NCI-H748 (cell line): ENCODE data around the gene PGP.

Experiments
- DNase-seq: peaks from one replicate; lab custom pipeline; 2025; ENCODE audit not compliant: unreplicated experiment; lab: John Stamatoyannopoulos, UW

Gene PGP

DNA sequence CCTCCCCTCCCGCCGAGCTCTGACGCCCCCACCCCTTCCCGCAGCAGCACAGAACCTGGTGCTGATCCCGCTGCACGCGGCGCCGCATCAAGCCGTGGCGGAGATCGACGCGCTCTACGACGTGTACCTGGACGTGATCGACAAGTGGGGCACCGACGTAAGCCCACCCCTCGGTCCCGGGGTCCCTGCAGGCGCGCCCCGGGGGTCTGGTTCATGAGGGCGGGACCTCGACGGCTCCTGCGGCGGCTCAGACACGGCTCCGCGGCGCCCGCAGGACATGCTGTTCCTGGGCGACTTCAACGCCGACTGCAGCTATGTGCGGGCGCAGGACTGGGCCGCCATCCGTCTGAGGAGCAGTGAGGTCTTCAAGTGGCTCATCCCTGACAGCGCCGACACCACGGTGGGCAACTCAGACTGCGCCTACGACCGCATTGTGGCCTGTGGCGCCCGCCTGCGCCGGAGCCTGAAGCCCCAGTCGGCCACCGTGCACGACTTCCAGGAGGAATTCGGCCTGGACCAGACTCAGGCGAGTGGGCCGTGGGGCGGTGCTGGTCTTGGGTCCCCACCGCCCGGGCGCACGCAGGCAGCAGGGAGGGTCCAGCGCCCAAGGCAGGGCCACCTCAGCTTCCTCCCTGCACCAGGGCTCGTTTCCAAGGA is 23.0 kb upstream of the PGP start:
- no peak for DNase-seq

DNA sequence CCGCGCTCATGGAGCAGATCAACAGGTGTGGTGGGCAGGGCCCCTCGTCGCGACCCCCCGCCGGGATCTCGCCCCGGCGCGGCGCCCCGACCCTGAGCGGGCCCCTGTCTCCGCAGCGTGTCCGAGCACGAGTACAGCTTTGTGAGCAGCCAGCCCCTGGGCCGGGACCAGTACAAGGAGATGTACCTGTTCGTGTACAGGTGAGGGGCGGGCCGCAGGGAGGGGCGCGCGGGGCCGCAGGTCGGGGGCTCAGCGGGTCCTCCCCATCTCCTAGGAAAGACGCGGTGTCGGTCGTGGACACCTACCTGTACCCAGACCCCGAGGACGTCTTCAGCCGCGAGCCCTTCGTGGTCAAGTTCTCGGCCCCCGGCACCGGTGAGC is 22.5 kb upstream of the PGP start:
- peak; percentile 29 for DNase-seq

DNA sequence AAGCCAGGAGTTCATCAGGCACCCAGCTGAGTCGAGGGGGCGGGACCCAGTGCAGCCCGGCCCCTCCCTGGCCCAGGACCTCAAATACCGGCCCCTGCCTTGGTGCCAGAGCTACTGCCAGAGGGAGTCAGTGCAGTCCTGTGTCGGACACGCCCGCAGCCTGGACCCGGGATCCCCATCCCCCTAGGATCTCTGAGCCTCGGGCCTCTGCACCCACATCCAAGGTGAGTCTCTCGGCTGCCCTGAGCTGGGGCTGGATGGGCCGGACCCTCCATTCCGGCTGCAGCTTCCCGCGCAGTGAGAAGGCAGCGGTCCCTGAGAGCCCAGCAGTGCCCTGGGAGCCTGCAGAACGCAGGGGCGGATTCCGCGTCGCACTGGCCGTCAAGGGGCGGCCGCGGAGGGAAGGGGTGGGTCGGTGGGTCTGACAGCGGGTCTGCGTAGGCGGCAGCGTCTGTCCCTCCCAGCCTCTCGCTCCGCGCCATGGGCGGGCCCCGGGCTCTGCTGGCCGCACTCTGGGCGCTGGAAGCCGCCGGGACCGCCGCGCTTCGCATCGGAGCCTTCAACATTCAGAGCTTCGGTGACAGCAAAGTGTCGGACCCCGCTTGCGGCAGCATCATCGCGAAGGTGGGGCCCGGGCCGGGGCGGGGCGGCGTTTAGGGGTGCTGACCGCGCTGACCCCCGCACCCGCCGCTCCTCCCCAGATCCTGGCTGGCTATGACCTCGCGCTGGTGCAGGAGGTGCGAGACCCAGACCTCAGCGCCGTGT is 21.9 kb upstream of the PGP start, which contains the start of gene DNASE1L2:
Gene DNASE1L2, plus strand, starts transcription at position 108 of the 765 bp plus-strand sequence. Its CDS starts 373 bp downstream, at position 481.
- peak; percentile 37 for DNase-seq

DNA sequence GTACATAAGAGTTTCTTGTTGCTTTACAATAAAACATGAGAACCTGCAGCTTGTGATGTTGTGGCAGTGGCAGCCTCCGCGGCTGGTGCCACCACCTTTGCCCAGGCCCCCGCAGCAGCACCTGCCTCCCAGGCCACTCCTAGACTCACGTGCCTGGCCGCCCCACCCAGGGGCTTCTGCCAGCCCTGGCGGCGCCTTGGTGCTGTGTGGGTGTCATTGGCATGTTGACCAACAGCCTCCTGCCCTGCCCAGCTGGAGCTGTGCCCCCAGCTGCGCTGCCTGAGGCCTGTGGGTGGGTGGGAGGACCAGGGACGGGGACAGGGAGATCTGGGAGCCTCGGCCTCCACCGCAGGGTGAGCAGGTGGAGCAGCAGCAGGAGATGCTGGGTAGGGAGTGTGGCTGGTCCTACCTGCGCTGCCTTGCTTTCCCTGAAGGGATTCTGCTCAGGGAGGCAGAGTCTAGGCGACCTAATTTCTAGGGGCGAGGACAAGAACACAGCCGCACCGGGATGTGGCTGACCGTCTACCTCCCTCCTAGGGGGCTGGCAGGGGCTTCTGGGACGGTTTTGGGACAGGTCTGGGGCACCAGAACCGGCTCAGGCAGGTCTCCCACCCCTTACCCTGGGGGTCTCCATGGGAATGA is 21.2 kb upstream of the PGP start:
- DNase-seq = no peak

DNA sequence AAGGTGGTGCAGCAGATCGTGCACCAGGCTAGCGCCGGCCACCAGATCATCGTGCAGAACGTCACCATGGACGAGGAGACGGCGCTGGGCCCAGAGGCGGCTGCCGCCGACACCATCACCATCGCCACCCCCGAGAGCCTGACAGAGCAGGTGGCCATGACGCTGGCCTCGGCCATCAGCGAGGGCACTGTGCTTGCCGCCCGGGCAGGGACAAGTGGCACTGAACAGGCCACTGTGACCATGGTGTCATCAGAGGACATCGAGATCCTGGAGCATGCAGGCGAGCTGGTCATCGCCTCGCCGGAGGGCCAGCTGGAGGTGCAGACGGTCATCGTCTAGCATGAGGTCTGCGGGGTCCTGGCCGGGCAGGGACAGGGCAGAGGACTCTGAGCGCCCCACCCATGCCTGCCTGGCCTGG is 20.6 kb upstream of the PGP start:
- no peak for DNase-seq

DNA sequence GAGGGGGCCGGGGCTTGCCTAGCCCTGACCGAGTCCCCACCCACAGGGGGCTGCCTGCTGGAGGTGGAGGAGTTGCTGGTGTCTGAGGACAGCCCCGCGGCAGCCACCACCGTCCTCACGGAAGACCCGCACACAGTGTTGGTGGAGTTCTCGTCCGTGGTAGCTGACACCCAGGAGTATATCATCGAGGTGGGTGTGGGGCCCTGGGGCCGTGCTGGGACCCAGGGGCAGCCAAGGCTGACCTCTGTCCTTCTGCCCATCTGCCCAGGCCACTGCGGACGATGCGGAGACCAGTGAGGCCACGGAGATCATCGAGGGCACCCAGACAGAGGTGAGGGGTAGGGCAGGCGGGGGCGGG is 20.2 kb upstream of the PGP start:
- DNase-seq = no peak

DNA sequence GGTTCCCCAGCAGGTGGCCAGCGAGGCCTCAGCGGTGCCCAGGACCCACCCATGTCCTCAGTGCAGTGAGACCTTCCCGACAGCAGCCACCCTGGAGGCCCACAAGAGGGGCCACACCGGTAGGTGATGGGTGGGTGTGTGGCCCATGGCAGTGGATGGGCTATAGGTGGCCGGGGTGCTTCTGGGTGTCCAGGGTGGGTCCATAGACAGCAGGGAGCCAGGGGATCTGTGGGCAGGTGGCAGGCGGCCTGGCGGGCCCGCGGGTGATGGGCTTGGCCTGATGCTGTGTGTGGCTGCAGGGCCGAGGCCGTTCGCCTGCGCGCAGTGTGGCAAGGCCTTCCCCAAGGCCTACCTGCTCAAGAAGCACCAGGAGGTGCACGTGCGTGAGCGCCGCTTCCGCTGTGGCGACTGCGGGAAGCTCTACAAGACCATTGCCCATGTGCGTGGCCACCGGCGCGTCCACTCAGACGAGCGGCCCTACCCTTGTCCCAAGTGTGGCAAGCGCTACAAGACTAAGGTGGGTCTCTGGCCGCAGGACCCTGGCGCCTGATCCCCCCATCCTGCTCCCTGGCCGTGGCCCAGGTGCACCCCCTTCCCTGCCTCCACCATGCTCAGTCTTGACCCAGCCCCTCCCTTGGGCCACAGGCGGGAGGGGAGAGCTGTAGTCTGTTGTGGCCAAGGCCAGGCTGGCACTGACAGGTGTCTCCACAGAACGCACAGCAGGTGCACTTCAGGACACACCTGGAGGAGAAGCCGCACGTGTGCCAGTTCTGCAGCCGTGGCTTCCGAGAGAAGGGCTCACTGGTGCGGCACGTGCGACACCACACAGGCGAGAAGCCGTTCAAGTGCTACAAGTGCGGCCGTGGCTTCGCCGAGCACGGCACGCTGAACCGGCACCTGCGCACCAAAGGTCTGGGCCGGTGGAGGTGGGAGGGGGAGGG is 19.5 kb upstream of the PGP start:
- no peak for DNase-seq

DNA sequence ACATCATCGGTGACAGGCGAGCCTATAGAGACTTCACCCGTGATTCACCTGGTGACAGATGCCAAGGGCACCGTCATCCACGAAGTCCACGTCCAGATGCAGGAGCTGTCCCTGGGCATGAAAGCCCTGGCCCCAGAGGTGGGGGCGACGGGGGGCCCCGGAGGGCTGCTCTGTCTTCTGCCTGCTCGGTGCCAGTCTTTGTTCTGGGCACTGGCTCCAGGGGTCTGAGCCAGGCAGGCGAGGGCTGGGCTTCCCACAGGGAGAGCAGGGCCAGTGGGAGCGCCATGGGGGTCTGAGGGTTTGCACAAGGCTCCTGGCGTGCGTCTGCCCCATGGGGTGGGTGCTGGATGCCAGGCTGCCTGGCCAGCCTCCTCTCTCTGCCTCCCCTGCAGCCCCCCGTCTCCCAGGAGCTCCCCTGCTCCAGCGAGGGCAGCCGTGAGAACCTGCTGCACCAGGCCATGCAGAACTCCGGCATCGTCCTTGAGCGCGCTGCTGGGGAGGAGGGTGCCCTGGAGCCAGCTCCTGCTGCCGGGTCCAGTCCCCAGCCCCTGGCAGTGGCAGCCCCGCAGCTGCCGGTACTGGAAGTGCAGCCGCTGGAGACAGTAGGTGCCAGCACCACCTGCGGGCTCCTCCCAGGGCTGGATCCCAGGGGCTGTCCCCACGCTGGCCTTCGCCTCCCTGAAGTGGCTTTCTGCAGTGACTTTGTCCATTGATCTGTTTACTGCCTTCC is 18.6 kb upstream of the PGP start:
- no peak for DNase-seq

DNA sequence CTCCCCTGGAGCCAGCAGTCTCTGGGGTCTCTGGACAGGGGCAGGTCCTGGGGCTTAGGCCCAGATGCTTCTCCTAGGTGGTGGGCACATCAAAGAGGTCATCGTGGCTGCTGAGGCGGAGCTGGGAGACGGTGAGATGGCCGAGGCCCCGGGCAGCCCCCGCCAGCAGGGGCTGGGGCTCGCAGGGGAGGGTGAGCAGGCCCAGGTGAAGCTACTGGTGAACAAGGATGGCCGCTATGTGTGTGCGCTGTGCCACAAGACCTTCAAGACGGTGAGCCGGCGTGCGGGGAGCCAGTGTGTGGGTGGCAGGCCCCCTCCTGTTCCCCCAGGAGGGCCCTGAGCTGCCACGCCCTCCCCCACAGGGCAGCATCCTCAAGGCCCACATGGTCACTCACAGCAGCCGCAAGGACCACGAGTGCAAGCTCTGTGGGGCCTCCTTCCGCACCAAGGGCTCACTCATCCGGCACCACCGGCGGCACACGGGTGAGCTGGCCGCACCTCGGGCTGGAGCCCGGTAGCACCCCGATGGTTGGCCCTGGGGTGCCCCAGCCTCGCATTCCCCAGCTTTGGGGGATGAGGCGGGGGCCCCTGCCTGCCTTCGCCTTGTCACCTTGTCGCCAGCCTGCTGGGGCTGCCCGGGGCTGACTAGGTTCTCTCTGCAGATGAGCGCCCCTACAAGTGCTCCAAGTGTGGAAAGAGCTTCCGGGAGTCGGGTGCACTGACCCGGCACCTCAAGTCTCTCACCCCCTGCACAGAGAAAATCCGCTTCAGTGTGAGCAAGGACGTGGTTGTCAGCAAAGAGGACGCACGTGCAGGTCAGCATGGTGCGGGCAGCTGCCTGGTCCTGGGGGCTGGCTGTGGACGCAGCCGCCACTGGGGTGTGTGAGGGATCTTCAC is 17.7 kb upstream of the PGP start:
- no peak for DNase-seq

DNA sequence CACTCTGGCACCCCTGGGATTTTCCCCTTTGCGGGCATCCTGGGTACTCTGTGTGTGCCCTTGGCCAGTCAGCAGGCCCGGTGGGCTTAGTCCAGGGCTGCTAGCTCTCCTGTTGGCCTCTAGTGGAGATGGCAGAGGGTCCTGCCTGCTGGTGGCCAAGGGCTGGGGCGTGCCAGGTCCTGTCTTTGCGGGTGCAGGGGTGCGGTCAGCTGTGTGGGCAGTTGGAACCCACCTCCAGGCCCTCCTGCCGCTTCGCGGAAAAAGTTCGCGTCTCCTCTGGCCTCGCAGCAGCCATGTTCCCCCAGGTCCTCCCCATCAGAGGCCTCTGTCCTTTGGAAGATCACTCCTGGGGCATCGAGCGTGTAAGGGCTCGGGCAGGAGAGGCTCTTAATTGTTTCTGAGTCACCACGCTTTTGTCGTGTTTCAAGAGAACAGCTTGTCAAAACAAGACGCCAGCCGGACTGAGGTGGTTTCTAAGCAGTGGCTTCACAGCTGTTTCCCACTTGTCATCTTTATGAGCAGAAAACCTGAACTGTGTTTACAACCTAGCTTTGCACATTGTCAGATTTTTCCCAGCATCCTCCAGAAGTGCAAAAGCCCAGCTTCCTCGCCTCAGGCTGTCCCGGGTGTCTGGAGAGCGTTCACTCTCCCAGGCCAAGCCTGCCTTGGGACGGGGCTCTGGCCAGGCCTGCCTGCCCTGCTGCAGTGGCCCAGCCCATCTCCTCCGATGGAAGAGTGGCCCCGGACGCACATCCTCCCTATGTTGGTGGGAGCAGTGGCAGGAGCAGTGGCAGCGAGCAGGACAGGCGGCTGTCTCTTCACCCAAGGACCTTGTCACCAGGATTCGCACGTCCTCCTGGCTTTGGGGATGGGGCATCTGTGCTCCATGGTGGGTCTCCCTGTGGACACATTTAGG is 16.6 kb upstream of the PGP start:
- no peak for DNase-seq

DNA sequence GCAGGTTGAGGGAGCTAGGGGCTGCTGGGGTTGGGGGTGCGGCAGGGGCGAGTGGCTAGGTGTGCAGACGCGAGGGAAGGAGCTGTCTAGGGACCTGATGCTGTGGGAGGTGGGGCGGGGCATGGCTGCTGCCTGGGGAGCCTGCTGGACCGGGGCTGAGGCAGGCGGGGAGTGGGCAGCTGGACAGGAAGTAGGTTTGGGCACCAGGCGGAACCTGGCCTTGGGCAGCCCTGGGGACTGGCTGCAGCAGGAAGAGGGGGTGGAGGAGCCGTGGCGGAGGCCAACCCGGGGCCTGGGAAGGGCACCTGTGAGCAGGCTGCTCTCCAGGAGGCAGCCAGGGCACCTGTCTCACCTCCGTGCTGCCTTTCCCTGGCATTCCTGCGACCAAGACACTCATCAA is 15.7 kb upstream of the PGP start:
- DNase-seq = no peak

DNA sequence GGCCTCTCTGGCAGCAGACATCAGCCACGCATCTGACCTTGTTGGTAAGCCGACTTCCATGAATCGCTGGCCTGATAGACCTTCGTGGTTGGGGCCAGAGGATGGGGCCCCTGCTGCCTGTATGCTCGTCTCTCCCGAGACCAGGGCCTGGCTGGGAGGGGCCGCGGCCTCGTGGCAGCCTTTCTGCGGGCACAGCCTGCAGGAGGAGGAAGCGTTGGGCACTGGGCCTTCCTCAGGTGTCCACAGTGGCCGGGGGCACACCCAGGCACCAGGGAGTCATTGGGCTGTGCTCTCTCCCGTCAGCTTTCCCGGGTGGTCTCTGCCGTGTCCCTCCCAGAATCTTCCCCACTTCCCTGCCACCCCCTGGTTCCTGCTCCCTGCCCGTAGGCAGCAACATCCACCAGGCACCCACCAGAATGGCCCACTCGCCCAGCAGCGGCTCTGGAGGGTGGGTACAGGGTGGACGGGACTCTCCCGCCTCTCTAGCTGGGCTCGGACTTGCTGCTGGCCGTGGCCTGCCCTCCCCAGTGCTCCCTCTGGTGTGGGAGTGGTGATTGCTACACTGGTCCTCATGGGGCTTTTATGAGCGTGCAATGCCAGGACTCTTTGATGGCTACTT is 15.1 kb upstream of the PGP start:
- DNase-seq = no peak

DNA sequence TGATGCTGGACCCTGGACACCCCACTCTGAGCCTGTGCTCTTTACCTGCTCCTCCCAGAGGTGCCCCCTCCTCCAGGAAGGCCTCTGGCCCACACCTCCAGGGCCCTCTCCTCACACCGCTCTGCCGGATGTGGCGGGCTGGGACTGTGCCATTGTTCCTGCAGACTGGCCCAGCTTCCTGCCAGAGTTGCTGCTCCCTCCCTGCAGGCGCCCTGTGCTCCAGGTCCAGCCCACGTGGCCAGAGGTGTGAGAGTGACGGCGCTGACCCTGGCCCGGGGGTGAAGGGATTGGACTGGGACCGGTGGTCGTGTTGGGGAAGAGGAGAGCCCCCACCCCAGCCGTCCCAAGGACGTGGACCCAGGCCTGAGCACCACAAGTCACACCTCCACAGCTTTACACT is 14.5 kb upstream of the PGP start:
- DNase-seq = no peak

DNA sequence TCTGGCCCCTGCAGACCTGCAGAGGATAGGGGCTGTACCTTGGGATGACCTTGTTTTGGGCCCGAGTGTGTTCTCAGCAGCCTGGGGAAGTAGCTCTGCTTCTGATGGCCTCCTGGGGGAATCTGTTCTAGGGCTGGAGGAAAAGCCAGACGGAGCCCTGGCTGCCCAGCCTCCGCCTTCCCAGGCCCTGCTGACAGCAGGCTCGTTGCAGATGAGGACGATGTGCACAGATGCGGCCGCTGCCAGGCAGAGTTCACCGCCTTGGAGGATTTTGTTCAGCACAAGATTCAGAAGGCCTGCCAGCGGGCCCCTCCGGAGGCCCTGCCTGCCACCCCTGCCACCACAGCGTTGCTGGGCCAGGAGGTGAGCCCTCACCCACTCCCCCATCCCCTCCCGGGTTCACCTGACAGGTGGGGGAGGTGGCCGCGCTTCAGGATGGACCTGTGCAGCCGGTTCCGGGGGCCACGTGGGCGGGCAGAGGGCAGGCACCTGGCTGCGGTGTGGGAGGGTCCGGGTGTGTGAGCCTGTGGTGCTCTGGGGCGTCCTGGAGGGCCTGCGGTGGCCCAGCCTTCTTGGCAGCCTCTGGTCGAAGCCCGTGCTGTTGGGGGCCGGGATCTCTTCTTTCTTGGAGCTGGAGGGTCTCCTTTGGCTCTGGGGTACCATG is 13.7 kb upstream of the PGP start:
- no peak for DNase-seq

DNA sequence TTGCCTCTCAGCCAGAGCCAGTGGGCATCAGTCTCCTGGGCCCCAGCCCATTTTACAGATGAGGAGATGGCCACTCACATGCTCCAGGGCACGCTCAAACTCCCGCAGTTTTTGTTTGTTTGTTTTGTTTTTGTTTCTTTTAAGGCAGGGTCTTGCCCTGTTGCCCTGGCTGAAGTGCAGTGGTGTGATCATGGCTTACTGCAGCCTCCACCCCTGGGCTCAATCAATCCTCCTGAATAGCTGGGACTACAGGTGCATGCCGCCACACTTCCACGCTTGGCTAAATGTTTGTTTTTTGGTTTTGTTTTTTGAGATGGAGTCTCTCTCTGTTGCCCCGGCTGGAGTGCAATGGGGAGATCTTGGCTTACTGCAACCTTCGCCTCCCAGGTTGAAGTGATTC is 12.3 kb upstream of the PGP start:
- DNase-seq = no peak

DNA sequence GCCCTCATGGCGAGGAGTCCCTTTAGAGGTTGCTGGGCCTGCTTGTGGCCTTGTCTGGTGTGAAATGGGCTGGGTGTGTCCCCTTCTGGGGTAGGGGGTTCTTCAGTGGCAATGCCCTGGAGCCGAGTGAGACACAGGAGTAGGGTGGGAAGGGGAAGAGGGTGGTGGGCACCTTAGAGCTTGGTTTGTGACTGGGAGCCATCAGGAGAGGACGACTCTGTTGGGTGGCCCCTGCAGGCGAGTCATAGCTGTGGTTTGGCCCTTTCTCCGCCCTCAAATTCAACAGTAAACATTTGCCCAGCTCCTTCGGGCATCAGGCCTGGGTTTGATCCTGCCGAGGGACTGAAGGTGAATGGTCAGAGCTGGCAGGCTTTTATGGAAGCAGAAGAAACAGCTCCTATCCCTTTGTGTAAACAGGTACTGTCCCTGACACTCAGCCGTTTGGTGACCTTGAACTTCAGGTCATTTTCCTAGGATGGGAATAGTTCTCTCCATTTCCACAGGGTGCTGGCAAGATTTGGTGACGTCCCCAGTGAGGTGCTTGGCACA is 11.7 kb upstream of the PGP start:
- DNase-seq = no peak

DNA sequence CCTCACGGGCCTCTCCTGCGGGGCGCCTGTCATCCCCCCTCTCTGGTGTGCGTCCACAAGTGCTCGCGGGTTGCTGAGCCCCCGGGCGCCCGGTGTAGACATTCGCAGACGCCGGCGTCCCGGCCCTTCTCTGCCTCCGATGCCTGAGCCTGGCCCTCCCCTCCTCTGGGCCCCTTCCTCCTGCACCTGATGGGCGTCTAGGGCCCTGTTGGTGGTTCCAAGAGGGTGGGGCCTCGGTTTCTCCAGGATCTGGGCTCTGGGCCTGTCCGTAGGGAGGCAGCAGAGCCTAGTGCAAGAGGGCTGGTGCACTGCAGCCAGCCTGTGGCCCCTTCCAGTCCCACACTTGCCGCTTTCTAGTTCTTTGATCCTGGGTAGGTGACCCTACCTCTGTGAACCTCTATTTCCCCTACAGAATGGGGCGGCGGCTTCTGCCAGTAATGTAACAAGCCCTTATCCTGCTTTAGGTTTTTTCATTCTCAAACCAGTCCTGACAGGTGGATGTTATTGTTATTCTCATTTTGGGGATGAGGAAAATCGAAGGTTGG is 9.4 kb upstream of the PGP start:
- DNase-seq = peak; percentile 53
